Loucy (cell line): ENCODE data around the gene FOXD1.

Experiments used
- EZH2phosphoT487 ChIP-seq: fragments of 200-600 bp; IDR thresholded peaks from 2 replicates; pipeline ENCODE4 v1.6.1; 2018; ENCODE audit warnings: antibody characterized with exemption, mild to moderate bottlenecking, moderate library complexity, borderline replicate concordance
- TF ChIP-seq, protein P1 (sequence below): fragments of 200-600 bp; sonication (generic); conservative IDR thresholded peaks from 2 replicates; pipeline ENCODE4 v1.5.1; 2014; ENCODE audit warnings: mild to moderate bottlenecking, antibody characterized with exemption, low read length

DNA sequence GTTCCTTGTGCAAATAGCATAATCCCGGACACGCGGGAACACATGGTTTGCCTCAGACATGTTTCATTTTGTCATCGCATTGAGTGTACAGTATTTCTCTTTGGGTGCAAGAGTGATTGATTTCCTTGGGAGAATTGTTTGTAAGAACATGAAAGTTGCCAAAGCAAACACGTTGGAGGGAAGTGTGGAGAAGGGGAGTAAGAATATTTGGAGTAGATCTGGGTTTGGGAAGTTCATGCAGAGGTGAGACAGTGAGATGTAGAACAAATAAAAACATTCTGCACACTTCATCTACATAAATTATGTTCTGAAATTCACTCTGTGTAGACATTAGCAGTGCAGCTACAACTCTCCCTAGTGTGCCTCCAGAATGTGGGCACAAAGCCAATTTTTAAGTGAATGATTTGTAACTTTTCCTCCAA lies 24.0 kb downstream of the FOXD1 start:
- TF ChIP-seq, protein P1, sequence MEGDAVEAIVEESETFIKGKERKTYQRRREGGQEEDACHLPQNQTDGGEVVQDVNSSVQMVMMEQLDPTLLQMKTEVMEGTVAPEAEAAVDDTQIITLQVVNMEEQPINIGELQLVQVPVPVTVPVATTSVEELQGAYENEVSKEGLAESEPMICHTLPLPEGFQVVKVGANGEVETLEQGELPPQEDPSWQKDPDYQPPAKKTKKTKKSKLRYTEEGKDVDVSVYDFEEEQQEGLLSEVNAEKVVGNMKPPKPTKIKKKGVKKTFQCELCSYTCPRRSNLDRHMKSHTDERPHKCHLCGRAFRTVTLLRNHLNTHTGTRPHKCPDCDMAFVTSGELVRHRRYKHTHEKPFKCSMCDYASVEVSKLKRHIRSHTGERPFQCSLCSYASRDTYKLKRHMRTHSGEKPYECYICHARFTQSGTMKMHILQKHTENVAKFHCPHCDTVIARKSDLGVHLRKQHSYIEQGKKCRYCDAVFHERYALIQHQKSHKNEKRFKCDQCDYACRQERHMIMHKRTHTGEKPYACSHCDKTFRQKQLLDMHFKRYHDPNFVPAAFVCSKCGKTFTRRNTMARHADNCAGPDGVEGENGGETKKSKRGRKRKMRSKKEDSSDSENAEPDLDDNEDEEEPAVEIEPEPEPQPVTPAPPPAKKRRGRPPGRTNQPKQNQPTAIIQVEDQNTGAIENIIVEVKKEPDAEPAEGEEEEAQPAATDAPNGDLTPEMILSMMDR, result no peak
- no peak for TF ChIP-seq EZH2phosphoT487
